BE2C (cell line): ENCODE measurements around the gene LARP4B.

Source experiments
- DNase-seq: peaks from one replicate; pipeline ENCODE4 v3.0.0-alpha.2; 2020
- H3K27me3 ChIP-seq: fragments of 250-450 bp; sonication (Bioruptor Pico); 2 replicates; pipeline ENCODE4 v1.5.1; 2020; ENCODE audit warnings: mild to moderate bottlenecking
- H3K36me3 ChIP-seq: fragments of 250-450 bp; sonication (Bioruptor Pico); 2 replicates; pipeline ENCODE4 v1.5.1; 2020; ENCODE audit warnings: mild to moderate bottlenecking
- H3K4me1 ChIP-seq: fragments of 250-450 bp; sonication (Bioruptor Pico); 2 replicates; pipeline ENCODE4 v1.5.1; 2020
- H3K4me3 ChIP-seq: 2 replicates; pipeline ENCODE4 v1.5.1; 2011; ENCODE audit warnings: low read depth, low read length
- H3K9me3 ChIP-seq: fragments of 250-450 bp; sonication (Bioruptor Pico); 2 replicates; pipeline ENCODE4 v1.5.1; 2020
- TF ChIP-seq, protein P1 (sequence below): IDR thresholded peaks from 2 replicates; pipeline ENCODE4 v1.5.1; 2012; ENCODE audit warnings: mild to moderate bottlenecking, low read depth, low read length

LARP4B gene

DNA sequence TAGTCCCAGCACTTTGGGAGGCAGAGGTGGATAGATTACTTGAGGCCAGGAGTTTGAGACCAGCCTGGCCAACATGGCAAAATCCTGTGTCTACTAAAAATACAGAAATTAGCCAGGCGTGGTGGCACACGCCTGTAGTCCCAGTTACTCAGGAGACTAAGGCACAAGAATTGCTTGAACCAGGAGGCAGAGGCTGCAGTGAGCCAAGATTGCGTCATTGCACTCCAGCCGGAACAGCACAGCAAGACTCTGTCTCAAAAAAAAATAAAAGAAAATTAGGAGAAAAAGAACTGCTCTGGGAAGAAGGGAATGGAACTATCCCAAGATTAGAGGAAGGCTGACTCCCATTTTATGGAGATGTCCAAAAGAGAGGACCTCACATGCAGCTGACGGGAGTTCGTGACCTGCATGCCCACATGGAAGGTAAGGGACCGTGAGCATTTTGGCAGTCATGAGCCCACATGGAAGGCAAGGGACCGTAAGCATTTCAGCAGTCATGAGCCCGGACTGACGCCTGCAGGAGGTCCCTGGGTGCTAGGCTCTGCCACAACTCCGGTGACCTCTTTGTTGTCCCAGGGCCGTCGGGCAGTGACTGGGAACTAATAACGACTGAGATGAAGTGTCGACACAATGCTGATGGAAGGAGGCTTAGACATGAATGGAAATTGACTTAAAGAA is 38.1 kb upstream of the LARP4B start:
- no peak overlapping the region for H3K4me3 ChIP-seq
- H3K9me3 ChIP-seq = no peaks in the 10 kb centered on the region
- no peaks in the 10 kb centered on the region for H3K27me3 ChIP-seq
- TF ChIP-seq, protein P1, sequence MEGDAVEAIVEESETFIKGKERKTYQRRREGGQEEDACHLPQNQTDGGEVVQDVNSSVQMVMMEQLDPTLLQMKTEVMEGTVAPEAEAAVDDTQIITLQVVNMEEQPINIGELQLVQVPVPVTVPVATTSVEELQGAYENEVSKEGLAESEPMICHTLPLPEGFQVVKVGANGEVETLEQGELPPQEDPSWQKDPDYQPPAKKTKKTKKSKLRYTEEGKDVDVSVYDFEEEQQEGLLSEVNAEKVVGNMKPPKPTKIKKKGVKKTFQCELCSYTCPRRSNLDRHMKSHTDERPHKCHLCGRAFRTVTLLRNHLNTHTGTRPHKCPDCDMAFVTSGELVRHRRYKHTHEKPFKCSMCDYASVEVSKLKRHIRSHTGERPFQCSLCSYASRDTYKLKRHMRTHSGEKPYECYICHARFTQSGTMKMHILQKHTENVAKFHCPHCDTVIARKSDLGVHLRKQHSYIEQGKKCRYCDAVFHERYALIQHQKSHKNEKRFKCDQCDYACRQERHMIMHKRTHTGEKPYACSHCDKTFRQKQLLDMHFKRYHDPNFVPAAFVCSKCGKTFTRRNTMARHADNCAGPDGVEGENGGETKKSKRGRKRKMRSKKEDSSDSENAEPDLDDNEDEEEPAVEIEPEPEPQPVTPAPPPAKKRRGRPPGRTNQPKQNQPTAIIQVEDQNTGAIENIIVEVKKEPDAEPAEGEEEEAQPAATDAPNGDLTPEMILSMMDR = no peak
- H3K36me3 ChIP-seq = no peaks in the 10 kb centered on the region
- no peak for DNase-seq
- peaks cover 4% of the 10 kb centered on the region for H3K4me1 ChIP-seq

DNA sequence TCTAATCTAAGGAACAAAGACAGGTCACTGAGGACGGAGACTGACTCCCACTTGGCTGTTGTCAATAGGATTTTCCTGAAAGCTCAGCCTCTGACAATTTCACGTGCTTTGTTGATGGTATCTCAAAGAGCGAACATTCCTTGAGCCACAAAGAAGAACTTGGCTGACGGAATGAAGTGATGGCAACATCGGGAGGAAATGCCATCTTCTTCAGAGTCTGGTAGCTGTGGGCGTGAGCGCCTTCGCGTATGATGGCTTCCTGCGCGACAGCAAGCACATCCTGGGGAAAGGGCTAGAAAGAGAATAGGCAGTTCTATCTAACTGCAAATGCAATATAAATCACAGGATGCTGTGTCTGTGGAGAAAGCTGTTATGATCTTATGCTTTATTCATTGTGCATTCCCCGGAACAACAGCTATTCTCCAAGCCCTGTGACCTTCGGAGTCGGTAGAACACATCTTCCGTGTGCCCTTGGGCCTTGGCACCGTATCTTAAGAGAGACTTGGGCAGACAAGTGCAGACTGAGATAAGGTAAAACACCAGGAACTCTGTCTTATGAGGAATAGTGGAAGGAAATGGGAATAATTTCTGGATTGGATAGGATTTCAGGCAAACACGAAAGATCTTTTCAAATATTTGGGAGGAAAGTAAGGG is 37.2 kb upstream of the LARP4B start:
- Histone ChIP-seq H3K4me3 (no peak overlapping the region), H3K36me3 (no peaks in the 10 kb centered on the region), H3K27me3 (no peaks in the 10 kb centered on the region), H3K9me3 (no peaks in the 10 kb centered on the region), H3K4me1 (peaks cover 4% of the 10 kb centered on the region)
- TF ChIP-seq, protein P1 = no peak
- DNase-seq = no peak

DNA sequence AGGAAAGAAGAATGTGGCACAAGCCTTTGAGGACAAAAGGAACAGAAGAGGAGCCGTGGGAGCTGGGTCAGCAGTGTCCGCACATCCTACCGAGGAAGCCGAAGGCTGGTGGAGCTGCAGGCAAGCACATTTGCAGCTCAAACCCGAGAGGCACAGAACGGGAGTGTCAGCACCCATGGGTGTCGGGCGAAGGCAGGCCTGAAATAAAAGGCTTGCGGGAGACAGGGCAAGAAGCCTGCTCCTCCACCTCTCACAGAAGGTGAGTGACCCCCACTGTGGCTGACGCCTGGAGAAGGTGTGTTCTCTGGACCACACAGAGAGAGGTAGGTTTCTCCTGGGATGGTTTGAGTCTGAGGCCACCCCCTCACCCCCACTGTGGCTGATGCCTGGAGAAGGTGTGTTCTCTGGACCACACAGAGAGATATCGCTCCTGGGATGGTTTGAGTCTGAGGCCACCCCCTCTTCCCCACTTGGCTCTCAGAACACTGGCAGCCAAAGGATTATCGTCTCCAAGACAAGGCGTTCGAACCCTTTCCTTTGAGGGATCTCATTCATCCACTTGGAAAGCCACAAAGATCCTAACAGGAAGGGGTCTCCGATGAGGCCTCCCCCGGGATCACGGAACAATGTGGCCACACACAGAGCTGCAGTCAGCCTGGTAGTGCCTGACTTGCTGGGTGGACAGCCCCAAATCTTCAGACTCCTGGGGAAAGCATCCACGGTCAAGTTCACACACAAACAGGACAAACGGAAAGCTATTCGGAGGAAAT is 35.1 kb upstream of the LARP4B start:
- H3K4me3 ChIP-seq = no peak overlapping the region
- H3K9me3 ChIP-seq = no peaks in the 10 kb centered on the region

DNA sequence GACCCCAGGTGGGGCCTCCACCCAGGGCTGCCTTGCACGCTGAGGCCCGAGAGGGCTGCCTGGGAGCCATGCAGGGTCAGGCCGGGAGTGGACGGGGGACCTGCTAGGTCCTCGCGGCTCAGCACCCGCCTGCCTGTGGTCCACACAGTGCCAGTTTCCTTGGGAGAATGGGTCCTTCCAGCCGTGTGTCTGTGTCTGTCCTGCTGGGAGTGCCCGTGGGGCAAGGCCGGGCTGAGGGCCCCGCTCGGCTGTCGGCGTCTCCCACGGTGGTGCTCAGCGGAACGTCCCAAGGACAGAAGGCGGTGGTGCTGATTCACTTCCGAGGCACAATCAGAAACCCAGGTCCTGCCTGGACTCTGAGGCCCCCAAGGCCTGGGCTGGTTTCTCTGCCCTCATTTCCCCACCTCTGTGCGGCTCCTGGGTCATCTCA is 33.5 kb upstream of the LARP4B start:
- Histone ChIP-seq H3K27me3 (no peaks in the 10 kb centered on the region), H3K4me1 (no peaks in the 10 kb centered on the region), H3K36me3 (no peaks in the 10 kb centered on the region), H3K9me3 (no peaks in the 10 kb centered on the region), H3K4me3 (no peak overlapping the region)
- no peak for DNase-seq
- TF ChIP-seq, protein P1 = no peak

More for the DNA sequence above, 35.1 kb upstream of the LARP4B start:
- peaks cover 4% of the 10 kb centered on the region for H3K4me1 ChIP-seq
- no peaks in the 10 kb centered on the region for H3K36me3 ChIP-seq
- no peak for DNase-seq
- H3K27me3 ChIP-seq = no peaks in the 10 kb centered on the region
- TF ChIP-seq, protein P1 = no peak

DNA sequence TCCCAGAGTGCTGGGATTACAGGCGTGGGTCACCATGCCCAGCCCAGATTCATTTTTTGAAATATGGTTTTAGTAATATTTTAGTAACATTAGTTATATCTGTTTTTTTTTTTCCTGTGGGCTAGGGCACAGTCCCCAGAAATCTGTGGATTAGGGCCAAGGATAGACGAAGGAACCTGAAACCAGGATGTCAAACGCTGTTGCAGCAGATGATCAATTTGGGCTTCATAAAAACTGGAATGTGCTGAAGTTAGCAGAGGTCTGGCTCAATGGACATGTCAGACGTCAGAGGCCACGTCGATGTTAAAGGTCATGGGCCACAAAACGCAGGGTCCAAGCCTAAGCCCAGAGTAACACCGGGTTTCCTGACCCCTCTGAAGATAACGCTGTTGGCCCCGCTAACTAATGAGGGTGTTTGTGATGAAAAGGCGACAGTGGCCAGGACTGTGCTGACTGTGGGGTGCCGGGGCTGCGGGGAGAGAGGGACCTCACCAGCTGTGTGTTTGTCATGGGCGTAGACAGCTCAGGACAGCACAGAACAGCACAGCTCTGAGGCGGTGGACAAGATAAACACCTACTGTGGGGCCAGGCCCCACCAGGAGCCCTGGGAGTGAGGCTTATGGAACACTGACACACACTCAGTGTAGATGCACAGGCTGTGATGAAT is 32.9 kb upstream of the LARP4B start:
- Histone ChIP-seq H3K9me3 (no peaks in the 10 kb centered on the region), H3K4me3 (no peak overlapping the region), H3K4me1 (no peaks in the 10 kb centered on the region), H3K27me3 (no peaks in the 10 kb centered on the region), H3K36me3 (no peaks in the 10 kb centered on the region)
- no peak for DNase-seq
- TF ChIP-seq, protein P1 = no peak
